ENCODE data around the gene AP2A1. TPM values are rescaled to one million over a fixed set of nuclear protein-coding genes. Genes with fewer than 3 reads are reported as not detected.

The AP2A1 gene
- total RNA-seq, 1 donor from 2014 or later, result 168 TPM

DNA sequence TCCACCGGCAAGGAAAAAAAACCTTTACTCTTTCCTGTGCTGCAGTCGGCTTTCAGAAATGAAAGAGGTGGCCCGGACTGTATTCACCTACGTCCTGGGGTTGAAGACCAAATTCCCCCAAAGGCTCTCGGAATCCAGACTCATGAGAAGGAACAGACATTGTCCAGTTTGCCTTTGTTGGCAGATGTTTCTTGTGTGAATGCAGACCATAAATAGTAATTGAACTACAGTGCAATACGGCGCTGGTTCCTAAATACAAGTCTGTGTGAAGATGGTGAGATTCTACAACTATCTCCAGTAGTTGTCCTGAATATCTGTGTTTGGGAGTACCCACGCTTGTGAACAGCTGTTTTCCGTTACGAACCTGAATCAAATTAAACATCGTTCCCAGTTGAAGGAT, 72.9 kb downstream of the AP2A1 start:
- peaks cover 11% of the 10 kb centered on the region for H3K4me1 Mint-ChIP-seq (ENCODE audit: low read depth, unreplicated experiment)
- H3K36me3 ChIP-seq (ENCODE audit: insufficient read depth, low read length), result peaks cover 10% of the 10 kb centered on the region
- no peak overlapping the region for H3K4me3 ChIP-seq (ENCODE audit: insufficient read depth, low read depth, low read length)
- H3K9me3 Mint-ChIP-seq (ENCODE audit: unreplicated experiment), result no peaks in the 10 kb centered on the region
- H3K9me3 ChIP-seq (ENCODE audit: insufficient read depth, low read depth, low read length), result no peaks in the 10 kb centered on the region
- DNase-seq (ENCODE audit: low read depth) (no peak), FAIRE-seq (no peak)
- H3K79me2 ChIP-seq (ENCODE audit: insufficient read depth, low read length), result no peaks in the 10 kb centered on the region
- H3K4me2 ChIP-seq (ENCODE audit: low read length), result no peak overlapping the region
- peaks cover 27% of the 10 kb centered on the region for H3K36me3 Mint-ChIP-seq (ENCODE audit: low read depth, unreplicated experiment)
- peaks cover 11% of the 10 kb centered on the region for H4K20me1 ChIP-seq (ENCODE audit: insufficient read depth, low read length)
- no peak overlapping the region for H3K4me3 Mint-ChIP-seq (ENCODE audit: unreplicated experiment)
- no peak overlapping the region for H3K27ac Mint-ChIP-seq (ENCODE audit: unreplicated experiment)
- H3K27me3 ChIP-seq (ENCODE audit: insufficient read depth, low read length), result no peaks in the 10 kb centered on the region
- no peak for TF ChIP-seq CTCF (IDR thresholded peaks at IDR 0.05; ENCODE audit: insufficient read depth, low read depth, low read length)
- no peak for TF ChIP-seq EZH2 (IDR thresholded peaks at IDR 0.05; ENCODE audit: insufficient read depth, low read length)
- peaks cover 5% of the 10 kb centered on the region for H3K4me1 ChIP-seq (ENCODE audit: insufficient read depth, low read length)
- no peaks in the 10 kb centered on the region for H3K27me3 Mint-ChIP-seq (ENCODE audit: low read depth, unreplicated experiment)
- H3K9ac ChIP-seq (ENCODE audit: low read length), result no peak overlapping the region
- H2AFZ ChIP-seq (ENCODE audit: low read depth, low read length), result no peak overlapping the region
- H3K27ac ChIP-seq (ENCODE audit: low read depth, low read length), result no peak overlapping the region

- H3K4me1 Mint-ChIP-seq (ENCODE audit: low read depth, unreplicated experiment), result peaks cover 11% of the 10 kb centered on the region
Observed at GRCh38 chr19:49840321-49840720, 73.5 kb downstream of the AP2A1 start.

More at GRCh38 chr19:49840321-49840720, 73.5 kb downstream of the AP2A1 start:
- H3K4me2 ChIP-seq (ENCODE audit: low read length), result no peak overlapping the region
- peaks cover 5% of the 10 kb centered on the region for H3K4me1 ChIP-seq (ENCODE audit: insufficient read depth, low read length)
- Mint-ChIP-seq H3K36me3 (ENCODE audit: low read depth, unreplicated experiment) (peaks cover 22% of the 10 kb centered on the region), H3K9me3 (ENCODE audit: unreplicated experiment) (no peaks in the 10 kb centered on the region), H3K4me3 (ENCODE audit: unreplicated experiment) (no peak overlapping the region), H3K27ac (ENCODE audit: unreplicated experiment) (no peak overlapping the region), H3K27me3 (ENCODE audit: low read depth, unreplicated experiment) (no peaks in the 10 kb centered on the region)
- H2AFZ ChIP-seq (ENCODE audit: low read depth, low read length), result no peak overlapping the region
- H3K27ac ChIP-seq (ENCODE audit: low read depth, low read length), result no peak overlapping the region
- TF ChIP-seq CTCF (IDR thresholded peaks at IDR 0.05; ENCODE audit: insufficient read depth, low read depth, low read length), result no peak
- H3K79me2 ChIP-seq (ENCODE audit: insufficient read depth, low read length), result no peaks in the 10 kb centered on the region
- no peak overlapping the region for H3K9ac ChIP-seq (ENCODE audit: low read length)
- peaks cover 10% of the 10 kb centered on the region for H3K36me3 ChIP-seq (ENCODE audit: insufficient read depth, low read length)
- no peak for FAIRE-seq
- peaks cover 11% of the 10 kb centered on the region for H4K20me1 ChIP-seq (ENCODE audit: insufficient read depth, low read length)
- DNase-seq (ENCODE audit: low read depth), result no peak
- H3K4me3 ChIP-seq (ENCODE audit: insufficient read depth, low read depth, low read length), result no peak overlapping the region
- H3K9me3 ChIP-seq (ENCODE audit: insufficient read depth, low read depth, low read length), result no peaks in the 10 kb centered on the region
- no peaks in the 10 kb centered on the region for H3K27me3 ChIP-seq (ENCODE audit: insufficient read depth, low read length)

Data from astrocyte (in vitro differentiated cells and primary cell).